ENCODE results near the gene EIF4G1.
"Not testable (repeated sequence)": the region's sequence is repeated elsewhere in the genome, so short reads cannot be mapped to it uniquely, and the experiment has no call there.

EIF4G1 gene

GRCh38 chr3:184334470-184335158 lies 20.2 kb downstream of the EIF4G1 start:
- peak in 3 of 4 experiments; percentile 11 to 47 (median 32) for DNase-seq

DNA sequence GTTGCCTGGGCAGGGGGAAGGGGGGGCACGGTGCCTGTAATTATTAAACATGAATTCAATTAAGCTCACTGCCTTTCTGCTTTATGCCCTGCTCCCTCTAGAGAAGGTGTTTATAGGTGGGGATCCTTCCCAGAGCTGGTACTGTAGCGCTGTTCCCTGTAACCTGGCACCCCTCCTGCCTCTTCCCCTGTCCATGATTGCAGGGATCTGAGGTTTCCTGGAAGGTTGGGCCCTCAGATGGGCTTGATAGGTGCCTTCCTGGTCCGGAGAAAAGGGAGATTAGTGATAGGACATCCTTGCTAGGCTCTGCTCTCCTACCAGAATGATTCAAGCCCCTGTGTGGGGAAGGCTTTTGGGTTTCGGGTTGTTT lies 20.9 kb downstream of the EIF4G1 start:
- no peak for DNase-seq

- DNase-seq: peak; percentile 86 to 95 (median 92)
Measured at GRCh38 chr3:184335661-184336546, 21.5 kb downstream of the EIF4G1 start.

DNA sequence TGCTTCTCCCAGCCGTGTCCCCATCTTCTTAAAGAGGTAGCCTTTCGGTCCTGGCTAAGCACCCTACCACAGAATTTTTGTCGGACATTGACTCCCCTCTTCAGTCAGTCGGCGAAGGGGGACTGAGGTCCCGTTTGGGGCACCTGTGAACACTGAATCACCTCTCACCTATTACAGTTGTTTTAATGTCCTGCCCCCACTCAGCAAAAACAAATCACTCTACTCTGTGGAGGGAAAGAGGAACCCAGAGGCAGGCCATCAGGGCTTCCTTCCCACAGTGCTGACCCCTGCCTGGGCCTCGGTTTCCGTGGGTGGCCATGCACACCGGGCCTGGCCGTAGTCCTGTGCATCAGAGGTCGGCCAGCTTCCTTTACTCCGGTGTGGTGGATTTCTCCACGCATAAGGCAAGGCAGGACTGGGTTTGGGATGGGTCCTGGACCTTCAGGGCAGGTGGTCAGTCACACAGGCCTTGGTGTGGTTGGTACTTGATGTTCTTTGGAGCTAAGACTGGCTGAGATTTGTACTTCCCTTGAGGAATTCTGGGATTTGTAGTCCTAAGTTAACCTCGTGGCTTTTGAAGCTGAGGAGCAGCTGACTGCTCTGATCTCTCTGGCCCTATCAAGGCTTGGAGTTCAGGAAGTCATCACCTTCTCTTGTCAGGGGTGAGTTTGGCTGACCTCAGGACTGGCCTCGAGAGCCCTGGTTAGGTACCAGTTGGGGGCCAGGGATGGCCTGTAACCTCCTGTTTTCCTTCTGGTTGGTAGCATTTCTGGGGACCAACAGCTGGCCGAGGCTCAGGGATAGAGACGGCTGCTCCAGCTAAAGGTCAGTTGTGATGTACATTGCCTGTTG lies 22.4 kb downstream of the EIF4G1 start:
- DNase-seq: peak; percentile 58 to 78 (median 75)

DNA sequence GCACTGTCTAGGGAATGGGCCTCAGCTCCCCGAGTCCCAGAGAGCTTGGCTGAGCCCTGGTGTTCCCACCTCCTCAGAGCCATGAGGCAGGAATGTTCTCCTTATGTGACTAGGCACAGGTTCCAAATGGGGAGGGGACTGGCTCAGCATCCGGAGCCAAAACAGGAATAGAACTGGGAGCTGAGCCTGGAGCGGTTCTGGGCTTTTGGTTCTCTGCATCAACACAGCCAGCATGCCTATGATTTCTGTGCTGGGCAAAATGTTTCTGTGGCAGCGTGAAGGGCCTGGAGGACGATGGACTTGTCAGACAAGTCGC lies 23.0 kb downstream of the EIF4G1 start, which contains the start of gene FAM131A:
Gene FAM131A, plus strand, starts transcription at position 202 of the 316 bp plus-strand sequence. Its CDS starts 31 bp downstream, at position 233.
- DNase-seq: no peak

- DNase-seq: no peak
Measured at GRCh38 chr3:184337981-184338380, 23.6 kb downstream of the EIF4G1 start.

GRCh38 chr3:184338511-184338945 lies 24.1 kb downstream of the EIF4G1 start:
- peak; percentile 36 to 73 (median 62) for DNase-seq

DNA sequence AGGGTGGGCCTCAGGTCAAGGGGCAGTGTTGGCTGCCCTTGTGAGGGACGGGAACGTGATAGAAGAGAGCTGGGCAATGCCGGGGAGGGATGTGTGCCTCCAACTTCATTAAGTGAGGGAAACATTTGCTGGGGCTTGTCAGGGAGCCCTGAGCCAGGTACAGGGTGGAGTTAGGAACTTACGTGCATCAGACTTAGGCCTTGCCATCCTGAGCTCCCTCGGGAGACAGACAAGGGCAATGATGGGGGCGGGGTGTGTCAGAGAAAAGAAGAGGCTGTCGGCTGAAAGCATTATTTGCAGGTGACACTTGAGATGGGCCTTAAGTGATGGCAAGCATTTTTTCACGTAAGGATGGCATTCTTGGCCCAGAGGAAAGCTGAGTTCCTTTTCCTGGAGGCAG lies 24.6 kb downstream of the EIF4G1 start:
- DNase-seq: no peak

DNA sequence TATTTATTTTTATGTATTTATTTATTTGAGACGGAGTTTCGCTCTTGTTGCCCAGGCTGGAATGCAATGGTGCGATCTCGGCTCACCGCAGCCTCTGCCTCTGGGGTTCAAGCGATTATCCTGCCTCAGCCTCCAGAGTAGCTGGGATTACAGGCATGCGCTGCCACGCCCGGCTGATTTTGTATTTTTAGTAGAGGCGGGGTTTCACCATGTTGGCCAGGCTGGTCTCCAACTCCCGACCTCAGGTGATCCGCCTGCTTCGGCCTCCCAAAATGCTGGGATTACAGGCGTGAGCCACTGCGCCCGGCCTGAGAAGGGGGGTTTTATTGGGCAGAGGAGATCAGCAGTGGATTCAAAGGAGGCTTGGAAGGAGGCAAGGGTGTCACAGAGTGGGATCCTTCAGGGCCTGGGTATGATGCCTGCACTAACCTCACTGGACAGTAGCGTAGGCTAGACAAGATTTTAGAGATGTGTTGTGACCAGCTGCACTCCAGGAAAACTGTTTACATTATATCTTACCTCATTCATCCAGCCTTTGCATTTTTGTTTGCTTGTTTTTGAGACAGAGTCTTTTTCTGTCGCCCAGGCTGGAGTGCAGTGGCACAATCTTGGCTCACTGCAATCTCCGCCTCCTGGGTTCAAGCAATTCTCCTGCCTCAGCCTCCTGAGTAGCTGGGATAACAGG lies 25.2 kb downstream of the EIF4G1 start:
- not testable (repeated sequence) for DNase-seq

DNA sequence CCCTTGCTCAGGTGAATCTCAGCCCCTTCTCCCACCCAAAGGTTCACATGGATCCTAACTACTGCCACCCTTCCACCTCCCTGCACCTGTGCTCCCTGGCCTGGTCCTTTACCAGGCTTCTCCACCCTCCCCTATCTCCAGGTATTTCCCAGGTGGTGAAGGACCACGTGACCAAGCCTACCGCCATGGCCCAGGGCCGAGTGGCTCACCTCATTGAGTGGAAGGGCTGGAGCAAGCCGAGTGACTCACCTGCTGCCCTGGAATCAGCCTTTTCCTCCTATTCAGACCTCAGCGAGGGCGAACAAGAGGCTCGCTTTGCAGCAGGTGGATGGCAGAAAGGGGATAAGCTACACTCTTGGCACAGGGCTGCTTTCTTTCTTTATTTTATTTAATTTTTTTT lies 27.5 kb downstream of the EIF4G1 start:
- DNase-seq: no peak

- DNase-seq: no peak
Measured at GRCh38 chr3:184343200-184343876, 28.9 kb downstream of the EIF4G1 start.

DNA sequence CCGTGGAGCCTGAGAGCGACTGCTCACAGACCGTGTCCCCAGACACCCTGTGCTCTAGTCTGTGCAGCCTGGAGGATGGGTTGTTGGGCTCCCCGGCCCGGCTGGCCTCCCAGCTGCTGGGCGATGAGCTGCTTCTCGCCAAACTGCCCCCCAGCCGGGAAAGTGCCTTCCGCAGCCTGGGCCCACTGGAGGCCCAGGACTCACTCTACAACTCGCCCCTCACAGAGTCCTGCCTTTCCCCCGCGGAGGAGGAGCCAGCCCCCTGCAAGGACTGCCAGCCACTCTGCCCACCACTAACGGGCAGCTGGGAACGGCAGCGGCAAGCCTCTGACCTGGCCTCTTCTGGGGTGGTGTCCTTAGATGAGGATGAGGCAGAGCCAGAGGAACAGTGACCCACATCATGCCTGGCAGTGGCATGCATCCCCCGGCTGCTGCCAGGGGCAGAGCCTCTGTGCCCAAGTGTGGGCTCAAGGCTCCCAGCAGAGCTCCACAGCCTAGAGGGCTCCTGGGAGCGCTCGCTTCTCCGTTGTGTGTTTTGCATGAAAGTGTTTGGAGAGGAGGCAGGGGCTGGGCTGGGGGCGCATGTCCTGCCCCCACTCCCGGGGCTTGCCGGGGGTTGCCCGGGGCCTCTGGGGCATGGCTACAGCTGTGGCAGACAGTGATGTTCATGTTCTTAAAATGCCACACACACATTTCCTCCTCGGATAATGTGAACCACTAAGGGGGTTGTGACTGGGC lies 30.3 kb downstream of the EIF4G1 start:
- no peak for DNase-seq

GRCh38 chr3:184345317-184346144 lies 31.1 kb downstream of the EIF4G1 start:
- DNase-seq: peak; percentile 79 to 88 (median 86)

GRCh38 chr3:184346480-184347190 lies 32.2 kb downstream of the EIF4G1 start:
- no peak for DNase-seq

GRCh38 chr3:184347321-184348056 lies 33.1 kb downstream of the EIF4G1 start:
- DNase-seq: no peak

DNA sequence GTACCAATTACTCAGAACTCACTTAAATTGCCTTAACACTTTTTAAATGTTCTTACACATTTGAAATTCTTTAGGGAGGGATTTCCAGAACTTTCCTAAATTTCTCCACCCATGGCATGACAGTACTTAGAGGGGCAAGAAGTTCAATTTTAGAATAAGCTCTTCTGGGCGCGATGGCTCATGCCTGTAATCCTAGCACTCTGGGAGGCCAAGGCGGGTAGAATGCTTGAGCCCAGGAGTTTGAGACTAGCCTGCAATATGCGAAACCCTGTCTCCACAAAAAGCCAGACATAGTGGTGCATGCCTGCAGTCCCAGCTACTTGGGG lies 33.6 kb downstream of the EIF4G1 start:
- no peak for DNase-seq

DNA sequence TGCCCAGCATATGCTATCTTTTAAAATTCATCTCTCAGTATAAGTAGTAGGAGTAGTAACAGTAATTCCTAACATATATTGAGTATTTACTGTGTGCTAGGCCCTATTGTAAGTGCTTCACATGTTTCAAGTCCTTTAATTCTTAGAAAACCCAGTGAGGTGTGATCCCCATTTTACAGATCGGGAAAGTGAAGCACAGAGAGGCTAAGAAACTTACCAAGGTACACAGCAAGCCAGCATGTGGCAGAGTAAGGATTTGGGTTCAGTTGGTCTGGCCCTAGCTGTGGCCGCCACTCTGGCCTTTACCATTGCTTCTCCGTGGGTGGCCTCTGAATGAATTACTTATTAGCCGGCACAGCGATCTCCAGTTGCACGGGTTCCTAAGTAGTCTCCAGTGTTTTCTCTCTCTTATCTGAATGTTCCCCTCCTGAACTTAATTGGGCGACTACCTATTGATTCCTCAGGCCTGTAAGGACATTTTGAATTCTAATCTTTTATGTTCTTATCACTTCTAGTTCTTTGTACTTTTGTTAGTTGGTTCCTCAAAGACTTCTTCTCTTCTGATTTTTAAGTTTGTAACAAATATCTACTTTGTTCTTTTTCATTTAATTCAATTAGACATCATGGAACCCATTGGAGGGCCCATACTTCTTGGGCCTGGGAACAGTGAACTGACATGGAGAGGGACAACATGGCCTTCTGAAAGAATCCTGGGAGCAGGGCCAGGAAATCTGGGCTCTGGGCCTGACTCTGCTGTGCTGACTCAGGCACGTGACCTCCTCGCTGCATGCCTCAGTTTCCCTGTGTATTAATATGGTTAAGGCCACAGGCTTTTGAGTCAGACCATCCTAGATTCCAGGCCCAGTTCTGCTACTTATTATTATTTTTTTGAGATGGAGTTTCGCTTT lies 35.4 kb downstream of the EIF4G1 start:
- DNase-seq: no peak

DNA sequence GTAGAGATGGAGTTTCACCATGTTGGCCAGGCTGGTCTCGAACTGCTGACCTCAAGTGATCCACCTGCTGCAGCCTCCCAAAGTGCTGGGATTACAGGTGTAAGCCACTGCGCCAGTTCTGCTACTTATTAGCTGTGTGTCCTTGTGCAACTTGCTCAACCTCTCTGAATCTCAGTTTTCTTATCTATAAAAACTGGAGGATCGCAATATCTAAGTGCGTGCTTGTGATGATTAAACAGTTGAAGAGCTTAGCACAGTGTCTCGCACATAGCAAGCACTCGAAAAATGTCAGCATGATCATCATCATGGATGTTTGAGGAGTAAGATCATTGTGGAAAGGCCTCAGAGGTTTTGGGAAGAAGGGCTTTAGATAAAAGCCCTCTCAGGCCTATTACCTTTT lies 36.2 kb downstream of the EIF4G1 start:
- DNase-seq: no peak

Measured in suppressor macrophage (primary cell).